GM21526 (cell line): ENCODE results near the gene PEF1.

ENCODE experiments used
- ATAC-seq: cut with Tn5 transposase; IDR thresholded peaks from one replicate; pipeline ENCODE4 v1.9.1; 2021; ENCODE audit warnings: moderate library complexity; ENCODE audit not compliant: unreplicated experiment, low FRiP score

Gene PEF1

DNA sequence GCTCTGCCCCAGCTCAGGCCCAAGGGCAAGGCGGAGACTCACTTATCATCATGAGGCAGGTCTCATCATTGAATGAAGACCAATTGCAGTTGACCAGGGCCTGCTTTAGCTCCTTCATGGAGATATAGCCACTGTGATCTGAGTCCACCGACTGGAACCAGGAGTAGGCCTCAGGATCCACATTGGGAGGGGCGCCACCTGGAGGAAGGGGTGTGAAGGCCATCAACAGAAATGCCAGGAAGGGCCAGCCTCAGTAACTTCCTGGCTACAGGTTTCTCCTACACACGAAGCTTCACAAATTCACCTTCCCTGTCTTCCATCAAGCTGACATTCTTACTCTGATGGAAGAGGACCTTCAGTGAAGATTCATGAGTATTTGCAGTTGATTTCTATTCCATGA, 11.6 kb downstream of the PEF1 start:
- no peak for ATAC-seq

DNA sequence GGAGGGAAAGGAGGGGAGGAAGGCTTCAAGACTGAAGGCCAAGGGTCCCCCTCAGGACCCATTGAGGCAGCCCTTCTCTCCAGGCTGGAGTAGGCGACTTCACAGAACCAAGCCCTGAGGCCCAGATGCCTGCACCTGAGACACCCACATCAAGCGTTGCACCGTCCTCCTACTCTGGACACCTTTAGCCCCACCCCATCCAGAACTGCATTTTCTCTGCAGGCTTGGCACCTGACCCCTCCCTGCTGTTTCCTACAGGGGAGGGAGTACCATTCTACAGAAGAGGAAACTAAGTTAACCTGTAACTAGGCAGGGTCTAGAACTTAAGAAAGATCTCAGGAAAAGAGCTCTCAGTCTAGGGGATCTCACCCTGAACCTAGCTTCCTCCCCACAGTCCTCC, 12.0 kb downstream of the PEF1 start:
- no peak for ATAC-seq

DNA sequence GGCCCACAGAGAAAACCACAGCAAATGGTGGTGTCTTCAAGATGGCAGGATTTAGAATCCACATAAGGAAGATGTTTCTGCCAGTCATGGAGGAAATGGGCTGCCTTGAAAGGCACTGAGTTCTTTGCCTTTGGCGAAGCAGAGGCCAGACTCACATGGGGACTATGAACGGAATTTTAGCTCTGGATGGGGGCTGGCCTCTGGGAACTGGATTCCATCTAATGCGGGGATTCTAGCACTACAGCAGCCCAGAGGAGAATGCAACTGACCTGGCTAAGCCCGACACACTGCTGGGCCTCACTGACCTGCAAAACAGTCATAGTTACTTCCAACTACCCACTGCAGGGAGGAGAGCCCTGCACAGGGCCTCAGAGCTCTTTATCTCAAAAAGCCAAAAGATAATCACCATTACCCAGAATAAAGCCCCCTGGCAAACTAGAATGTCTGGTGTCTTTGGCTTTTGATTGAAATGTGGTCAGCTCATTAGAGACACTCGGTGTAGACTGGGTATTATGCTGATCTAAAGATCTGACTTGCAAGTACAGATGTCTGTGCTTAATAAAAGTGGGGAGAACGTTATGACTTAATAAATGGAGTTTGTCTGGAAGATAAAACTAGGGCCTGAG, 15.6 kb downstream of the PEF1 start:
- no peak for ATAC-seq

DNA sequence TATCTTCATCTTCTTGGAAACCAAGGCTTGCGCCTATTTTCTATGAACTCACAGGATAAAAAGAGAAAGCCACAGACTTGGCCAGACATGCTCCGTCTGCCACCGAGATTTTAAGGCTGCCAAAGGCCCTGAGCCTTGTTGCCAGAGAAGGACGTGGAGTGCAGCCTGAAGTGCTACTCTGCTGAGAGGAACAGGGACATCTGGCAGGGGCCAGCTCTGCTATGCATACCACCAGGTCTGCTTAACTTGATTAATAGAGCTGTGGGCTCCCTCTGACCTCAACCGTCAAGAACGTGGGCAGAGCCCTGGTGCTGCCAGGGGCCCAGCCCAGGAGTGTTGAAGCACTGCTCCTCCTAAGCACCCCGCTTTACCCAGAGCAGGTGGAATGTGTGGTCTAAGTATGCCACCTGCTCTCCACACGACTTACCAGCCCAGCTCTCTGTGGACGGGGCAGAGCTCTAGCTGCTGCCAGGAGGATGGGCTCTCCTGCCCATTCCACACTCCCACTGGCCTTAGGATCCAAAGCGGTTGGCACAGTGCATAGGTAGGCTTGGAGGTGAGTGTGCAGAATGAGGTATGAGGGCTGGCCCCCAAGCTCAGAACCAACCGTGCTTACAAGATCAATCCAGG, 16.6 kb downstream of the PEF1 start:
- no peak for ATAC-seq

DNA sequence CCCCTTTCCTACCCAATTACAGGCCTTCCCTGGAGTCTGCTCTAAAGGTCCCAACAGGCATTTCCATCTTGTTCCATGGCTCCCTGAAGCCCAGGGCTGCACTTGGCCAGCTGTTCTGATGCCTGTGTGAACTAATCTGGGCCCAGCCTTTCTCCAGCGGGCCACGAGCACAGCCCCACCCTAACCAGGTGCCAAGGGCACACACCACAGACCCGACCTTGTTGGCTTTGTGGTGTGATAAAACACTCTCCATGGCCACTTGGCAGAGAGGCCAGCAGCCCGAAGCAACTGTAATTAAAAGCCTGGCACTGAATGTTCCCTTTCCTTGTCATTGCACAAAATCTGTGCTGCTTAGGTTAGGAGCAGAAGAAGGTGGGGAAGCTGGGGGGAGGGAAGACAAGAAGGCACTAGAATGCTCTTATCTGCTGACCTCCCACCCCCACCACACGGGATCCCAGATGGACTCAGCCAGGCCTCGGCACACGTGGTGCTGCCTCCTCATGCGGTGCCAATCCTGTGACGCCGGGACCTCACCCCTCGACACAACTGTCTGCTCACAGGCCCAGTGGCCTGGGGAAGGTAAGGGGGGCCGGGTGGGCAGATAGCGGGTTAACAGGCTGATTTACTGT, 17.3 kb downstream of the PEF1 start:
- ATAC-seq = no peak

GRCh38 chr1:31626223-31627207, 18.2 kb downstream of the PEF1 start:
- ATAC-seq = no peak

DNA sequence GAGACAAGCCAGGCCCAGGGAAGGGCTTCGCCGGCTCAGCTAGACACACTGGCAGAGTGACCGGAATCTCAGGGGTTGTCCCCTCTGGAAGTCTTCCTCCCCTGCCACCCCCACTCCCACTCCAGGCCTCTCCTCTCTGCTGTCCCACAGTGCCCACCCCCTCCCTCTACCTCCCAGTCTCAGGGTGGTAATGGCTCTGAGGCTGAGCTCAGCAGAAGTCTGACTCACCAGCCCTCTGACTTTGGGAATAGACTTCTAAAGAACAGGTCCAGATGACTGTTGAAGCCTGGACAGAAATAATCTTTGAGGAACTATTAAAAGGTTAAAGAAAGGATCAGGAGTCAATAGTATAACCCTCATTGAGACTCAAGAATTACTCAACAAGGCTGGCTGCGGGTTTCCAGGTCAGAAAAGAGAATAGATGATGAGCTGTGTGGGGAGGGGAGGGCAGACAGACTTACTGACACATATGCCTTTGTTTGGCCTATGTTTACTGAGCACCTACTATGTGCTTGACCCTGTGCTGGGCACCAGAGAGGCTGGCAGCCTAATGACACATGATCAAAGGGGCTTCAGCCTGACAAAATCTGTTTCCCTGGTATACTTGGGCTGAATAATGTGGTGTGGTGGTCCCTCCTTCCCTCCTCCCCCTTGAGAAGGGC, 19.0 kb downstream of the PEF1 start:
- ATAC-seq = no peak

- no peak for ATAC-seq
Observed at GRCh38 chr1:31624731-31625514, 19.8 kb downstream of the PEF1 start.

- no peak for ATAC-seq
Observed at GRCh38 chr1:31624309-31624708, 20.4 kb downstream of the PEF1 start.

GRCh38 chr1:31623365-31623764, 21.3 kb downstream of the PEF1 start:
- no peak for ATAC-seq

DNA sequence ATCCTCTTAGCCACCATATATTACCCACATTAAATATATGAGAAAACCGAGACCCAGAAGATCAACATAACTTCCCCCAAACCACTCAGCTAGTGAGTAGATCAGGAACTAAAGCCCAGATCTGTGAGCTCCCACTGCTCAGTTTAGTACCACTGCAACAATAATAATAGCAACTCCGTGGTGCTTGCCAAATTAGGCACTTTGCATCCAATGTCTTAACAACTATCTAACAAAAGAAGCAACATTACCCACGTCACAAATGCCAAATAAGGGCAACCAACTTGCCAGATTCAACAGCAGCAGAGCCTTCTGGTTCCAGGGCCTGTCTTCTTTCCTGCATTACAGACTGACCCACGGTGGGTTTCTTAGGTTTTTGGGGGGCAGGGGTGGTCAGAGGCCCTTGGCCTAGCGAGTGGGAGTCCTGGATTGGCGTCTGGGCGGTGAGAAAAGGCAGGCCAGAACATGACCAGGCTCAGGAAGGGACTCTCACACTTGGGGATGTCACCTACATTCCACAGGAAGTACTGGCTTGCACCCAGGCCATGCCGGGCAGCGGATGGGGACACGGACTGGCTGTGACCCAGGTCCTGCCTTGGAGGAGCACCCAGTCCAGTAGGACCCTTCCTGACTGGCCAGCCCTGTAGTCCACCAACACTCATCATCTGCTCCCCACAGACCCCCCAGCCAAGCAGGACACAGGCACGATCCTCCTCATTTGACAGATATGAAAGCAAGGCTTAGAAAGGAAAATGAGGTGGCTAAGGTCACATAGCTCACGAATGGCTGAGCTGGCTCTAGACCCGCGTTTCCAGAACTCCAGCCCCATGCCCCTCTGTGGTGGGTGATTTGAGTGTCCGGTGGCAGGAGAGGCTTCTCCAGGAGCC, 22.6 kb downstream of the PEF1 start:
- ATAC-seq = no peak

GRCh38 chr1:31621498-31621820, 23.2 kb downstream of the PEF1 start:
- ATAC-seq = no peak

- no peak for ATAC-seq
Observed at GRCh38 chr1:31620631-31621497, 23.8 kb downstream of the PEF1 start.

DNA sequence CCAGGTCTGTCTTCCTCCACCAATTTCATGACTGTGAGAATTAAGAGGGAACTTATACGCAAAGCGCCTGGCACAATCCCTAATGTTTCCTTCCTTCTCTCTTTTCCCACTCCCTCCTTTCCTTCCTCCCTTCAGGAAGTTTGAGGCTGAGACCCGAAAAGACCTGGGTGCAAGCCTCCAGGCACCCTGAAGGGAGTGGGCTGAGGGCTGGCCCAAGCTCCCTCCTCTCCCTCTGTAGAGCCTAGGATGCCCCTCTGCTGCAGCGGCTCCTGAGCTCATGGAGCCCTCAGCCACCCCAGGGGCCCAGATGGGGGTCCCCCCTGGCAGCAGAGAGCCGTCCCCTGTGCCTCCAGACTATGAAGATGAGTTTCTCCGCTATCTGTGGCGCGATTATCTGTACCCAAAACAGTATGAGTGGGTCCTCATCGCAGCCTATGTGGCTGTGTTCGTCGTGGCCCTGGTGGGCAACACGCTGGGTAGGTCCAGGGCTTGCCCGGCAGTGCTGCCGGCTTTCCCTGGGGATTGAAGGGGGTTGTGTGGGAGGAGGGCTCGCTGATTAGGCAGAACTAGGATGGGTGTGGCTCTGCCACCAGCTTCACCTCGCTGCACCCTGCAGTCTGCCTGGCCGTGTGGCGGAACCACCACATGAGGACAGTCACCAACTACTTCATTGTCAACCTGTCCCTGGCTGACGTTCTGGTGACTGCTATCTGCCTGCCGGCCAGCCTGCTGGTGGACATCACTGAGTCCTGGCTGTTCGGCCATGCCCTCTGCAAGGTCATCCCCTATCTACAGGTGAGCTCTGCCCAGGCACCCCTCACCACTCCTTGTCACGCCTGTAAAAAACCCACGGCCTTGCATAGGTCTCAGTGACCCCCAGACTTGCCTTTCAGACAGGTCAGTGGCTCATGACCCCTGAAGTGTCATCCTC, 25.5 kb downstream of the PEF1 start:
- ATAC-seq = no peak

DNA sequence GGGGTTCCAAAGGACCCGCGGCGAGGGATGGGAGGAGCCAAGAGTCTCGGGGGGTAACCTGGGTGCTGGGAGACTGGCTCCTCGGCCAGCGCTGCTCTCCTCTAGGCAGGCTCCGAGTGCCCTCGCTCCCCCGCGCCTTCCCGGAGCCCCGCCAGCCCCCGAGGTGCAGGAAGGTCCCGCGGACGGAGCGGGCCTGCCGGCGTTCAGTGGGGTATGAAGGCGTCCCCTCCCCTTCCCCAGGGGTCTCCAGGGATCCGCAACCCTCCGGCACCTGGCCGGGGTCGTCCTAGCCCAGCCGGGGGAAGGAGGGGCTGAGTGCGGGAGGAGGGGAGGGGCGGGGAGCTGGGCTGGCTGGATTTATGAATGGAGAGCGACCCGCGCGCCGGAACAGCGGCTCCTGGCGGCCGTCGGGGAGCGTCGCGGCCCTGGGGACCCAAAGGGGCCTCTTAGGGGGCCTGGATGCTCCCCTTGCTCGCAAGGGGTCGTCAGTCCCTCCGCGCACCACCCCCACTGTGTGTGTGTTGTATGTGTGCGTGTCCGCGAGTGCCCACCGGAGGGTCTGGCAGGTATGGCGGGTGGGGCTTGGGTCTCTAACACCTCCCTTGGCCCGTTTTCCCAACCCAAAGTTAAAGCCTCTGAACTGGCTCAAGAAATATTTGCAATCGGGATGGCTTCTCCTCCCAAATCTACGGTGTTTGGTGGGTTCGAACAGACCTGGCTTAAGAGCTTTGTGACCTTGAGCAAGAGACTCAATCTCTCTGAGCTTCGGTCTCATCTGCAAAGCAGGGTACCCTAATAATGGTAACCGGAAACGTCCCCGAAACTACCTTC, 26.5 kb downstream of the PEF1 start:
- ATAC-seq = no peak
